HepG2 (cell line): ENCODE results near the gene SHOX. TPM values are rescaled to one million over a fixed set of nuclear protein-coding genes. Genes with fewer than 3 reads are reported as not detected.
"Not testable (repeated sequence)": the region's sequence is repeated elsewhere in the genome, so short reads cannot be mapped to it uniquely, and the experiment has no call there.

Experiments
- ATAC-seq: fragments of 200-7000 bp; cut with Tn5 transposase; 3 replicates; pipeline ENCODE4 v1.9.1; 2020; ENCODE audit warnings: mild to moderate bottlenecking, moderate library complexity
- BruUV-seq: library from RNA; stranded (reverse); fragments of 400-500 nt; replicated peaks from 2 replicates; lab custom pipeline; 2021; lab: Mats Ljungman, UMichigan
- CTCF ChIA-PET: fragments of 300-600 bp; formaldehyde crosslinking; extraction: SDS; loops from one replicate; lab custom pipeline; 2021; ENCODE audit warnings: low total read pairs, inconsistent platforms, low intra/inter-chr PET ratio; lab: Yijun Ruan, JAX
- POLR2A ChIA-PET: fragments of 350-600 bp; sonication (Branson Sonifier 250); formaldehyde crosslinking; loops from one replicate; lab custom pipeline; 2020; ENCODE audit warnings: antibody characterized with exemption, inconsistent platforms; lab: Yijun Ruan, JAX
- DNase-seq: peaks from one replicate; pipeline ENCODE4 v3.0.0-alpha.2; 2015; ENCODE audit warnings: low spot score
- FAIRE-seq: peaks from 3 replicates; lab custom pipeline; 2011; peaks lifted over from hg19 to GRCh38; lab: Jason Lieb, UNC
- H2AFZ ChIP-seq: one replicate; pipeline ENCODE4 v1.6.1; 2011; ENCODE audit warnings: low read length, inconsistent platforms
- H3K27ac ChIP-seq: fragments of 300-600 bp; 3 replicates; pipeline ENCODE4 v1.8.0; 2011; ENCODE audit warnings: mixed run types, mild to moderate bottlenecking, mixed read lengths, low read length, inconsistent platforms; ENCODE audit not compliant: insufficient read depth; ENCODE audit errors: extremely low read length
- H3K27me3 ChIP-seq, 2 experiments: fragments of 200-600 bp in 1 of 2; 2 replicates in 1 of 2; 3 replicates in 1 of 2; pipeline versions ENCODE4 v1.6.0 to v1.8.0; 2011; ENCODE audit warnings: low read length in 2 of 2, mild to moderate bottlenecking in 2 of 2, moderate library complexity in 2 of 2, inconsistent platforms in 1 of 2; ENCODE audit not compliant: insufficient read depth in 2 of 2, control insufficient read depth in 1 of 2
- H3K36me3 ChIP-seq, 2 experiments: fragments of 200-600 bp in 1 of 2; replicated peaks in 1 of 2; 2 replicates in 1 of 2; 3 replicates in 1 of 2; pipeline versions ENCODE4 v1.5.1 to v1.8.0; 2011; ENCODE audit warnings: low read length in 2 of 2, inconsistent platforms in 1 of 2; ENCODE audit not compliant: insufficient read depth in 2 of 2, control insufficient read depth in 1 of 2
- H3K4me1 ChIP-seq: 2 replicates; pipeline ENCODE4 v1.5.1; 2012; ENCODE audit warnings: low read length, inconsistent platforms; ENCODE audit not compliant: insufficient read depth
- H3K4me2 ChIP-seq: 2 replicates; pipeline ENCODE4 v1.6.0; 2011; ENCODE audit warnings: low read depth, low read length, inconsistent platforms
- H3K4me3 ChIP-seq, 3 experiments: fragments of 200-600 bp in 1 of 3; sonication (generic), shearing (Covaris generic) in 1 of 3; replicated peaks in 1 of 3; 2 replicates each; pipeline ENCODE4 v1.5.1; 2011 to 2016; ENCODE audit warnings: low read length in 3 of 3, inconsistent platforms in 2 of 3, low read depth in 2 of 3, mild to moderate bottlenecking in 2 of 3, control low read depth in 1 of 3, mixed read lengths in 1 of 3; ENCODE audit not compliant: insufficient read depth in 1 of 3
- H3K79me2 ChIP-seq: one replicate; pipeline ENCODE4 v1.6.1; 2011; ENCODE audit warnings: low read length, inconsistent platforms; ENCODE audit not compliant: insufficient read depth
- H3K9ac ChIP-seq: 2 replicates; pipeline ENCODE4 v1.6.0; 2011; ENCODE audit warnings: mild to moderate bottlenecking, low read depth, low read length, inconsistent platforms; ENCODE audit not compliant: insufficient read depth
- H3K9me3 ChIP-seq: 2 replicates; pipeline ENCODE4 v1.5.1; 2012; ENCODE audit warnings: mild to moderate bottlenecking, low read length
- H4K20me1 ChIP-seq: 2 replicates; pipeline ENCODE4 v1.6.0; 2011; ENCODE audit warnings: inconsistent platforms, mild to moderate bottlenecking, low read length, moderate library complexity; ENCODE audit not compliant: insufficient read depth
- CBX5 ChIP-seq: sonication (generic); formaldehyde crosslinking; IDR thresholded peaks from 2 replicates; pipeline ENCODE4 v1.4.0; 2020; ENCODE audit warnings: missing genetic modification reagents, borderline replicate concordance
- IKZF4 ChIP-seq: sonication (generic); formaldehyde crosslinking; IDR thresholded peaks from 2 replicates; pipeline ENCODE4 v1.5.1; 2020; ENCODE audit warnings: borderline replicate concordance, mild to moderate bottlenecking, low read depth, missing genetic modification reagents; ENCODE audit errors: not compliant biosample characterization
- MBD4 ChIP-seq: IDR thresholded peaks from 2 replicates; pipeline ENCODE4 v1.6.1; 2012; ENCODE audit warnings: low read length, inconsistent platforms, borderline replicate concordance
- MXD3 ChIP-seq: IDR thresholded peaks from 2 replicates; pipeline ENCODE4 v1.6.1; 2016; ENCODE audit warnings: mild to moderate bottlenecking, missing biosample characterization, missing genetic modification reagents
- RBAK ChIP-seq: sonication (generic); formaldehyde crosslinking; IDR thresholded peaks from 2 replicates; pipeline ENCODE4 v1.5.1; 2020; ENCODE audit warnings: mild to moderate bottlenecking, missing genetic modification reagents
- TCF7 ChIP-seq: sonication (generic); IDR thresholded peaks from 2 replicates; pipeline ENCODE4 v1.6.1; 2016; ENCODE audit warnings: antibody characterized with exemption, low read depth
- ZNF264 ChIP-seq: sonication (generic); formaldehyde crosslinking; IDR thresholded peaks from 2 replicates; pipeline ENCODE4 v1.4.0; 2020; ENCODE audit warnings: missing genetic modification reagents
- ZNF639 ChIP-seq: conservative IDR thresholded peaks from 2 replicates; pipeline ENCODE4 v1.6.1; 2018; ENCODE audit warnings: missing genetic modification reagents
- ZNF660 ChIP-seq: sonication (generic); formaldehyde crosslinking; IDR thresholded peaks from 2 replicates; pipeline ENCODE4 v1.5.1; 2020; ENCODE audit warnings: mild to moderate bottlenecking, low read depth, missing genetic modification reagents, borderline replicate concordance
- WGBS: methylation state at CpG from one replicate; pipeline ENCODE4 v1.1.6; 2017; ENCODE audit warnings: low lambda C conversion rate; 5-methylcytosine and 5-hydroxymethylcytosine counted together
- in situ Hi-C: cut with HindIII; loops from 2 replicates; pipeline ENCODE4 v1.10.0; 2017; ENCODE audit warnings: low pct_unique_long_range_greater_than_20kb; ENCODE audit not compliant: extremely low pct_ligation_motif_present
- intact Hi-C: fragments of 100-400 bp; cut with micrococcal nuclease; formaldehyde crosslinking; loops from one replicate; pipeline ENCODE4 v1.10.0; 2022; ENCODE audit not compliant: unreplicated experiment
- polyA plus RNA-seq, 8 experiments: library from polyadenylated mRNA; depleted of rRNA in 3 of 8; stranded (reverse) in 7 of 8; unstranded in 1 of 8; fragments of >200 nt; fragmentation: Illumina TruSeq in 4 of 8; extraction: Trizol in 4 of 8; gene quantifications; 2 replicates each; pipeline versions ENCODE4 v1.2.1 to v1.2.3, GENCODE V29; 2011 to 2016; ENCODE audit warnings: low read depth in 4 of 8, missing spikeins in 1 of 8, mixed read lengths in 1 of 8; ENCODE audit not compliant: insufficient read depth in 1 of 8
- total RNA-seq, 5 experiments: library from RNA; depleted of rRNA; stranded (reverse); fragments of >200 nt; fragmentation: Illumina TruSeq; extraction: Trizol; gene quantifications; 2 replicates each; pipeline ENCODE4 v1.2.3, GENCODE V29; 2016; ENCODE audit warnings: low read depth in 1 of 5

Gene SHOX
- total and polyA plus RNA-seq, 2 of the 13 experiments (the other 11 are each of a cell fraction or from before 2014, with no cell fraction given) = not detected

- intact Hi-C loops (no loop called here), in situ Hi-C loops (no loop called here)
- H3K4me3 ChIP-seq = no peak overlapping the region
- H4K20me1 ChIP-seq = no peaks in the 10 kb centered on the region
- no peak for TF ChIP-seq MBD4
- TF ChIP-seq ZNF264 = no peak
- no peak for TF ChIP-seq MXD3
- no peak for TF ChIP-seq RBAK (CRISPR knock-in tag)
- no peak for TF ChIP-seq ZNF639
- no peak for TF ChIP-seq CBX5 (CRISPR knock-in tag)
- no peak for TF ChIP-seq ZNF660
- no peak for TF ChIP-seq TCF7
- TF ChIP-seq IKZF4 (CRISPR knock-in tag) = no peak
- no peak for FAIRE-seq
- 10% methylated on average over 11 of the region's 11 CpGs for WGBS
- no peak overlapping the region for H3K9ac ChIP-seq
- H2AFZ ChIP-seq = no peak overlapping the region
- no peak overlapping the region for H3K27ac ChIP-seq
- no peaks in the 10 kb centered on the region for H3K4me1 ChIP-seq
- H3K27me3 ChIP-seq = peaks cover 0 to 1% of the 10 kb centered on the region in 2 experiments; a peak in 2 of 5 replicates
- no peak for DNase-seq
- H3K79me2 ChIP-seq = no peaks in the 10 kb centered on the region
- ChIA-PET POLR2A (no interaction called here), CTCF (no interaction called here)
- no TSS peak for BruUV-seq
- H3K9me3 ChIP-seq = no peaks in the 10 kb centered on the region
- H3K4me2 ChIP-seq = no peak overlapping the region
- H3K36me3 ChIP-seq = no peaks in the 10 kb centered on the region
- ATAC-seq = no peak
These were observed 8.7 kb upstream of the SHOX start for GRCh38 chrX:621705-622503.

GRCh38 chrX:622802-623201 is 7.8 kb upstream of the SHOX start:
- CTCF ChIA-PET, H3K4me3 ChIP-seq, H3K36me3 ChIP-seq, H2AFZ ChIP-seq, H3K27ac ChIP-seq, H3K4me1 ChIP-seq, intact Hi-C loops, H3K9ac ChIP-seq, BruUV-seq, H4K20me1 ChIP-seq, ATAC-seq, FAIRE-seq, in situ Hi-C loops, DNase-seq, H3K9me3 ChIP-seq, H3K79me2 ChIP-seq, H3K4me2 ChIP-seq, POLR2A ChIA-PET: not testable (repeated sequence)
- WGBS = 4% methylated on average over 3 of the region's 3 CpGs
- H3K27me3 ChIP-seq = peaks cover 2 to 10% of the 10 kb centered on the region in 2 experiments; a peak in 3 of 5 replicates
